ENCODE results near the gene CLCN2. TPM values are rescaled to one million over a fixed set of nuclear protein-coding genes. Genes with fewer than 3 reads are reported as not detected.
"Not testable (repeated sequence)": the region's sequence is repeated elsewhere in the genome, so short reads cannot be mapped to it uniquely, and the experiment has no call there.

Gene CLCN2
- total RNA-seq, 6 experiments from 2014 or later = 3.4 to 5.1 (median 4.2) TPM

DNA sequence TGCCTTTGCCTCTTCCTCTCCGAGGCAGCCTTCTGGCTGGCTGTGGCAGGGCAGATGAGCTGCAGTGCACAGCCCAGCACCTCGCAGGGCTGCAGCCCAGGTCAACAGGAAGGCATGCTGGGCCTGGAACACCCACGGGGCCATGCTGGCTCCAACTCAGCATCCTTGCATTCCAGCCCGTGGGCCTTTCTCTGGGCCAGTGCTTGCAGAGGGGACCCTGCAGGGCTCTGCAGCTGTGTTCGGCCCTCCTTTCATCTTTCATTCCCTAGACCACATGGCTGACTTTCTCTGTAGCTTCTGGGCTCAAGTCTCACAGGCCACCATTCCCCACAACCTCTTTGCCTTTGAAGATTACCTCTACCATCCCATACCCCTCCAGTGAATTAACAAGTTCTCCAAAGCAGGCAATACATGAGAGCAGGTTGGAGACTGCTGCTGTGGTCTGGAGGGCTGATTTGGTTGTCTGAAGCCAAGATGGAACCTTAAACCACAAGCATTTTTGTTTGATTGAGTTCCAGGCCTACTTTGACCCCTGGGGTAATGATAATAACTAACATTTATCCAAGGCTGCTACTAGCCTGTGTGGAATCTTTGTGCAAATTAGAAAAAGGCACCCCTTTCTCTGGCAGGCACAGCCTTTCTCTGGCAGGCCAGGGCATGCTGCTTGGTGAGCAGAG is 18.1 kb downstream of the CLCN2 start:
- Mint-ChIP-seq H3K9me3 (no peaks in the 10 kb centered on the region), H3K27ac (peak overlapping the region; percentile 22; the same call in 1 of the 2 replicates), H3K4me3 (no peak overlapping the region), H3K27me3 (ENCODE audit: insufficient read depth) (peaks cover 7% of the 10 kb centered on the region), H3K36me3 (ENCODE audit: low read depth) (peaks cover 18% of the 10 kb centered on the region), H3K4me1 (ENCODE audit: low read depth) (peaks cover 56% of the 10 kb centered on the region)
- TF ChIP-seq, protein P1, sequence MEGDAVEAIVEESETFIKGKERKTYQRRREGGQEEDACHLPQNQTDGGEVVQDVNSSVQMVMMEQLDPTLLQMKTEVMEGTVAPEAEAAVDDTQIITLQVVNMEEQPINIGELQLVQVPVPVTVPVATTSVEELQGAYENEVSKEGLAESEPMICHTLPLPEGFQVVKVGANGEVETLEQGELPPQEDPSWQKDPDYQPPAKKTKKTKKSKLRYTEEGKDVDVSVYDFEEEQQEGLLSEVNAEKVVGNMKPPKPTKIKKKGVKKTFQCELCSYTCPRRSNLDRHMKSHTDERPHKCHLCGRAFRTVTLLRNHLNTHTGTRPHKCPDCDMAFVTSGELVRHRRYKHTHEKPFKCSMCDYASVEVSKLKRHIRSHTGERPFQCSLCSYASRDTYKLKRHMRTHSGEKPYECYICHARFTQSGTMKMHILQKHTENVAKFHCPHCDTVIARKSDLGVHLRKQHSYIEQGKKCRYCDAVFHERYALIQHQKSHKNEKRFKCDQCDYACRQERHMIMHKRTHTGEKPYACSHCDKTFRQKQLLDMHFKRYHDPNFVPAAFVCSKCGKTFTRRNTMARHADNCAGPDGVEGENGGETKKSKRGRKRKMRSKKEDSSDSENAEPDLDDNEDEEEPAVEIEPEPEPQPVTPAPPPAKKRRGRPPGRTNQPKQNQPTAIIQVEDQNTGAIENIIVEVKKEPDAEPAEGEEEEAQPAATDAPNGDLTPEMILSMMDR (IDR thresholded peaks at IDR 0.05) = no peak
- DNase-seq = peak; percentile 15

DNA sequence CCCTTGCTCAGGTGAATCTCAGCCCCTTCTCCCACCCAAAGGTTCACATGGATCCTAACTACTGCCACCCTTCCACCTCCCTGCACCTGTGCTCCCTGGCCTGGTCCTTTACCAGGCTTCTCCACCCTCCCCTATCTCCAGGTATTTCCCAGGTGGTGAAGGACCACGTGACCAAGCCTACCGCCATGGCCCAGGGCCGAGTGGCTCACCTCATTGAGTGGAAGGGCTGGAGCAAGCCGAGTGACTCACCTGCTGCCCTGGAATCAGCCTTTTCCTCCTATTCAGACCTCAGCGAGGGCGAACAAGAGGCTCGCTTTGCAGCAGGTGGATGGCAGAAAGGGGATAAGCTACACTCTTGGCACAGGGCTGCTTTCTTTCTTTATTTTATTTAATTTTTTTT is 19.5 kb downstream of the CLCN2 start:
- peaks cover 12% of the 10 kb centered on the region for H3K27me3 Mint-ChIP-seq (ENCODE audit: insufficient read depth)
- no peak overlapping the region for H3K27ac Mint-ChIP-seq
- peaks cover 27% of the 10 kb centered on the region for H3K36me3 Mint-ChIP-seq (ENCODE audit: low read depth)
- TF ChIP-seq, protein P1 (IDR thresholded peaks at IDR 0.05) = no peak
- H3K4me3 Mint-ChIP-seq = no peak overlapping the region
- no peaks in the 10 kb centered on the region for H3K9me3 Mint-ChIP-seq
- no peak for DNase-seq
- H3K4me1 Mint-ChIP-seq (ENCODE audit: low read depth) = peaks cover 62% of the 10 kb centered on the region

DNA sequence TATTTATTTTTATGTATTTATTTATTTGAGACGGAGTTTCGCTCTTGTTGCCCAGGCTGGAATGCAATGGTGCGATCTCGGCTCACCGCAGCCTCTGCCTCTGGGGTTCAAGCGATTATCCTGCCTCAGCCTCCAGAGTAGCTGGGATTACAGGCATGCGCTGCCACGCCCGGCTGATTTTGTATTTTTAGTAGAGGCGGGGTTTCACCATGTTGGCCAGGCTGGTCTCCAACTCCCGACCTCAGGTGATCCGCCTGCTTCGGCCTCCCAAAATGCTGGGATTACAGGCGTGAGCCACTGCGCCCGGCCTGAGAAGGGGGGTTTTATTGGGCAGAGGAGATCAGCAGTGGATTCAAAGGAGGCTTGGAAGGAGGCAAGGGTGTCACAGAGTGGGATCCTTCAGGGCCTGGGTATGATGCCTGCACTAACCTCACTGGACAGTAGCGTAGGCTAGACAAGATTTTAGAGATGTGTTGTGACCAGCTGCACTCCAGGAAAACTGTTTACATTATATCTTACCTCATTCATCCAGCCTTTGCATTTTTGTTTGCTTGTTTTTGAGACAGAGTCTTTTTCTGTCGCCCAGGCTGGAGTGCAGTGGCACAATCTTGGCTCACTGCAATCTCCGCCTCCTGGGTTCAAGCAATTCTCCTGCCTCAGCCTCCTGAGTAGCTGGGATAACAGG is 21.8 kb downstream of the CLCN2 start:
- H3K9me3 Mint-ChIP-seq, H3K4me3 Mint-ChIP-seq, DNase-seq: not testable (repeated sequence)
- Mint-ChIP-seq H3K27ac (peak overlapping the region; percentile 79; the same call in 1 of the 2 replicates), H3K27me3 (ENCODE audit: insufficient read depth) (peaks cover 19% of the 10 kb centered on the region), H3K36me3 (ENCODE audit: low read depth) (peaks cover 27% of the 10 kb centered on the region), H3K4me1 (ENCODE audit: low read depth) (peaks cover 71% of the 10 kb centered on the region)

DNA sequence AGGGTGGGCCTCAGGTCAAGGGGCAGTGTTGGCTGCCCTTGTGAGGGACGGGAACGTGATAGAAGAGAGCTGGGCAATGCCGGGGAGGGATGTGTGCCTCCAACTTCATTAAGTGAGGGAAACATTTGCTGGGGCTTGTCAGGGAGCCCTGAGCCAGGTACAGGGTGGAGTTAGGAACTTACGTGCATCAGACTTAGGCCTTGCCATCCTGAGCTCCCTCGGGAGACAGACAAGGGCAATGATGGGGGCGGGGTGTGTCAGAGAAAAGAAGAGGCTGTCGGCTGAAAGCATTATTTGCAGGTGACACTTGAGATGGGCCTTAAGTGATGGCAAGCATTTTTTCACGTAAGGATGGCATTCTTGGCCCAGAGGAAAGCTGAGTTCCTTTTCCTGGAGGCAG is 22.4 kb downstream of the CLCN2 start:
- TF ChIP-seq, protein P1 (IDR thresholded peaks at IDR 0.05) = no peak
- Mint-ChIP-seq H3K9me3 (no peaks in the 10 kb centered on the region), H3K27me3 (ENCODE audit: insufficient read depth) (peaks cover 21% of the 10 kb centered on the region), H3K27ac (peak overlapping the region; percentile 97; the same call in 1 of the 2 replicates), H3K36me3 (ENCODE audit: low read depth) (peaks cover 32% of the 10 kb centered on the region), H3K4me1 (ENCODE audit: low read depth) (peaks cover 76% of the 10 kb centered on the region), H3K4me3 (peak overlapping the region; percentile 40; the same call in 1 of the 2 replicates)
- DNase-seq = no peak

DNA sequence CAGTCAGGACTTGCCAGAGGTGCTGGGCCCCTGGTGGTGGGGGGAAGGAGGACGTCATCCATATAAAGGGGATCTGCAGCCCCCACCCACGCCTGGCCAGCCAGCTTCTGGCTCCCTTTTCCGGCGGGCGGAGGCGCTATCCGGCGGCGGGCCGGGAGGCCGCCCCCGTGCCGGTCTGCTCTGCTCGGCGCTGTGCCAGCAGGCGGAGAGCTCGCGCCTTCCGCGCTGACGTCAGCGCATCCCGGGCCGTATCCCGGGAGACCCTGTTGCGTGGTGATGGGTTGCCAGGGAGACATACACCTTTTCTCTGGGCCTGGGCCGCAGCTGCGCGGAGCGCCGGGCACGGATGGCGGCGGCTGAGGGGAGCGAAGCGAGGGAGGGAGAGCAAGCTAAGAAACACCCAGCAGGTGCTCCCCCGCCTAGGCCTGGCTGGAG is 22.9 kb downstream of the CLCN2 start:
- no peaks in the 10 kb centered on the region for H3K9me3 Mint-ChIP-seq
- peak overlapping the region; percentile 97 for H3K27ac Mint-ChIP-seq
- TF ChIP-seq, protein P1 (IDR thresholded peaks at IDR 0.05) = peak; percentile 57
- H3K4me1 Mint-ChIP-seq (ENCODE audit: low read depth) = peaks cover 78% of the 10 kb centered on the region
- H3K36me3 Mint-ChIP-seq (ENCODE audit: low read depth) = peaks cover 37% of the 10 kb centered on the region
- DNase-seq = no peak
- peak overlapping the region; percentile 87; the same call in 1 of the 2 replicates for H3K4me3 Mint-ChIP-seq
- peaks cover 22% of the 10 kb centered on the region for H3K27me3 Mint-ChIP-seq (ENCODE audit: insufficient read depth)

DNA sequence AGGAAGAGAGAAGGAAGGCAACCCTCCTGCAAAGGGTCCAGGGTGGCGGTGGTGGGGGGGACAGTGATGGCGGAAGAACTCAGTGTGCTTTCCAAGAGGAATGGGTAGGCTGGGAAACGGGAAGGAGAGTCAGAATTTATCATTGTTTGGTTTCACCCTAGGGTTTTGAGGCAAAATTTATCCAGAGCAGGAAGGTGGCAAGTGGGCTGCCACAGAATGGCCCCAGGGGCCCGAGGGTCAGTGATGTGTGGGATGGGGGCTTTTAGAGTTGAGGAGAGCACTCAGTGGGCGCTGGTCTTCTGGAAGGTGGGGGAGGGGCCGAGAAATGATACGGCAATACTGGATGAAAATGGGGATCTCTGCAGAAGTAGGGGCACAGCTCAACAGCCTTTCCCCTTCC is 23.4 kb downstream of the CLCN2 start:
- no peak for DNase-seq
- Mint-ChIP-seq H3K4me3 (peak overlapping the region; percentile 87), H3K4me1 (ENCODE audit: low read depth) (peaks cover 78% of the 10 kb centered on the region), H3K27me3 (ENCODE audit: insufficient read depth) (peaks cover 22% of the 10 kb centered on the region), H3K27ac (peak overlapping the region; percentile 97), H3K36me3 (ENCODE audit: low read depth) (peaks cover 43% of the 10 kb centered on the region), H3K9me3 (no peaks in the 10 kb centered on the region)
- TF ChIP-seq, protein P1 (IDR thresholded peaks at IDR 0.05) = no peak

All from HFFc6 (cell line).